Measurements from ENCODE around the gene NDE1. TPM values are rescaled to one million over a fixed set of nuclear protein-coding genes. Genes with fewer than 3 reads are reported as not detected.

Gene NDE1
- total RNA-seq, result 47.7 and 54.3 TPM in 2 replicates

GRCh38 chr16:15650019-15650697 is at the start of gene NDE1:
Gene NDE1 (plus strand): TSS chr16:15650245. CDS start chr16:15664779, 14,534 bp downstream.

GRCh38 chr16:15643048-15643945 is 6.7 kb upstream of the NDE1 start, which contains the start of gene MARF1:
Gene MARF1 (minus strand): TSS chr16:15643154. CDS start chr16:15639233, 3,921 bp downstream.

Other genes starting within 250 kb of the NDE1 start
- 28.0 and 29.6 TPM in 2 replicates for gene BMERB1, start 215.7 kb upstream of the NDE1 start, total RNA-seq
- 6.5 and 9.7 TPM in 2 replicates for gene MARF1, start 7.1 kb upstream of the NDE1 start, total RNA-seq
- under 0.01 and 0.15 TPM in 2 replicates for gene MYH11, start 206.8 kb downstream of the NDE1 start, total RNA-seq
- gene CEP20, start 238.4 kb downstream of the NDE1 start, total RNA-seq, result 29.9 and 39.4 TPM in 2 replicates

All from epithelial cell of umbilical artery (primary cell).